Skeletal muscle tissue (tissue), 4 donors: ENCODE measurements around the gene SREK1. TPM values are rescaled to one million over a fixed set of nuclear protein-coding genes. Genes with fewer than 3 reads are reported as not detected.
"Not testable (repeated sequence)": the region's sequence is repeated elsewhere in the genome, so short reads cannot be mapped to it uniquely, and the experiment has no call there.

Experiments
- H3K27ac ChIP-seq: one replicate; pipeline ENCODE4 v1.7.0; 2013; ENCODE audit warnings: mild to moderate bottlenecking, low read depth, low read length, inconsistent platforms
- H3K27me3 ChIP-seq, 3 donors: one replicate each; pipeline ENCODE4 v1.7.0; 2013; ENCODE audit warnings: low read length in 3 of 3; ENCODE audit not compliant: control insufficient read depth in 3 of 3, insufficient read depth in 3 of 3
- H3K36me3 ChIP-seq, 3 donors: one replicate each; pipeline ENCODE4 v1.7.0; 2013; ENCODE audit warnings: low read length in 3 of 3; ENCODE audit not compliant: control insufficient read depth in 3 of 3, insufficient read depth in 3 of 3
- H3K4me1 ChIP-seq, 3 donors: one replicate each; pipeline ENCODE4 v1.7.0; 2013; ENCODE audit warnings: low read length in 3 of 3, mild to moderate bottlenecking in 3 of 3; ENCODE audit not compliant: control insufficient read depth in 3 of 3, insufficient read depth in 3 of 3
- H3K4me3 ChIP-seq, 3 donors: one replicate each; pipeline ENCODE4 v1.7.0; 2013; ENCODE audit warnings: low read length in 3 of 3
- H3K9ac ChIP-seq, 3 donors: one replicate each; pipeline ENCODE4 v1.7.0; 2013; ENCODE audit warnings: low read length in 3 of 3, mild to moderate bottlenecking in 3 of 3, moderate library complexity in 2 of 3, low read depth in 1 of 3
- H3K9me3 ChIP-seq, 3 donors: one replicate each; pipeline ENCODE4 v1.7.0; 2013; ENCODE audit warnings: low read length in 3 of 3; ENCODE audit not compliant: control insufficient read depth in 3 of 3
- total RNA-seq: library from RNA; depleted of rRNA; stranded (reverse); fragments of >200 nt; gene quantifications from one replicate; pipeline ENCODE4 v1.2.3, GENCODE V29; 2014
- donor health status: Osteomylitis.

The SREK1 gene
- total RNA-seq: 73.1 TPM

GRCh38 chr5:66144074-66144833 is at the start of gene SREK1:
TSS of gene SREK1 (plus strand) at chr5:66144300. CDS start at chr5:66144377, 77 bp downstream.
- no peaks in the 10 kb centered on the region for H3K27me3 ChIP-seq
- peak within 1 kb of the TSS; percentile 98 for H3K27ac ChIP-seq
- peaks cover 12 to 27% (median 16%) of the 10 kb centered on the region in 3 donors for H3K4me1 ChIP-seq
- peak within 1 kb of the TSS; percentile 97 to 99 (median 97) for H3K9ac ChIP-seq
- H3K9me3 ChIP-seq: no peaks in the 10 kb centered on the region
- H3K36me3 ChIP-seq: no peaks in the 10 kb centered on the region
- peak within 1 kb of the TSS; percentile 83 to 93 (median 89) for H3K4me3 ChIP-seq

GRCh38 chr5:66100851-66101250 is 43.2 kb upstream of the SREK1 start:
- H3K4me3 ChIP-seq: no peak overlapping the region
- no peaks in the 10 kb centered on the region for H3K4me1 ChIP-seq
- H3K27ac ChIP-seq: no peak overlapping the region
- H3K9me3 ChIP-seq: peaks cover 1 to 3% (median 3%) of the 10 kb centered on the region in 3 donors
- H3K27me3 ChIP-seq: no peaks in the 10 kb centered on the region
- no peaks in the 10 kb centered on the region for H3K36me3 ChIP-seq
- no peak overlapping the region for H3K9ac ChIP-seq

- Histone ChIP-seq H3K4me3 (no peak overlapping the region), H3K27ac (no peak overlapping the region), H3K9ac (no peak overlapping the region), H3K27me3 (no peaks in the 10 kb centered on the region), H3K36me3 (no peaks in the 10 kb centered on the region), H3K9me3 (no peaks in the 10 kb centered on the region), H3K4me1 (no peaks in the 10 kb centered on the region)
These were observed 30.9 kb upstream of the SREK1 start for GRCh38 chr5:66113160-66113559.

DNA sequence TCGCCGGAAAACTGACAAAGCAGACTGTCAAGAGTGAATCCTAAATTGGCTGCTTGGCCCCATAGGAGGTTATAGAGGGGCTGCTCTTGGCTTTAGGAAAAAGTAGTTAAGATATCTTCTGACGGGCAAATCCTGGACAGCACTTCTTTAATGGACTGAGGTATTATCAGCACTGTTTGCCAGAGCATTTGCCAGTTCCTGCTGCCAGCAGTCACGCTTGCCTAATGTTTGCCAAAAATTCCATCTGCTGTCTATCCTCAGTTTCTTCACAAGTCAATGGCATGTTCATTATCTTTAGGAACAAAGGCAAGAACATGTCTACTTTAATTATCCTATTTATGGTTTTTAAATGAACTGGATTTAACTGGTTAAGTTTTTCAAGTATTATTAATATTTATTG is 25.8 kb upstream of the SREK1 start:
- H3K4me1 ChIP-seq: no peaks in the 10 kb centered on the region
- no peak overlapping the region for H3K27ac ChIP-seq
- H3K4me3 ChIP-seq: no peak overlapping the region
- no peaks in the 10 kb centered on the region for H3K36me3 ChIP-seq
- H3K9ac ChIP-seq: no peak overlapping the region
- no peaks in the 10 kb centered on the region for H3K27me3 ChIP-seq
- H3K9me3 ChIP-seq: no peaks in the 10 kb centered on the region

DNA sequence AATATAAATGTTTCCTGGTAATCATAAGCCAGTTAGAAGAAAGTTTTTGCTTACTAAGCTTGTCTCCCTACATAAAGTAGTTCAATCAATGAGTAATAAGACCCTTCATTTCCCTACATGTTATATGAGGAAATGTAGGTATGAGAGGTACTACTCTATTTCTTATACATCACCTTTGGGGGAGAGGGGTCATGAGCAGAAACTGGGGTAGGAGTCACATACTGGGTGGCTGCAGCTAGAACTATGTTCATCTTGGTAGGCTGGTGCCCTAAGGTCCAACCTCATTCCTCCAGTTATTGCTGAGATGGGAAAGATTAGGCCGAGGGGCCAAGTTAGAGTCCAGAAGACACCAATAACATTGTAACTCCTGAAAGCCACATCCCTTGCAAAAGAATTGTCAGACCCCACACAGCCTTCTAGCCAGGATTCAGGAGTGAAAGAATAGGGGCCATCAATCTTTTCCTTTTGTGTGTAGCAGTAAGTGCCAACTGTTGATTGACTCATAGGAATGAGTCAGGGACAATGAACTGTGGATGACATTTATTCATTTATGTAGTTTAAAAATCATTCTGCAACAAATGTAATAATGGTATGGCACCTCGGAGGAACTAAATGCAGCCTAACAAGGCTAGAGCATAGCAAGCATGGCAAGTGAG is 21.6 kb upstream of the SREK1 start:
- H3K27ac ChIP-seq: no peak overlapping the region
- H3K36me3 ChIP-seq: no peaks in the 10 kb centered on the region
- no peak overlapping the region for H3K9ac ChIP-seq
- H3K27me3 ChIP-seq: no peaks in the 10 kb centered on the region
- H3K4me1 ChIP-seq: no peaks in the 10 kb centered on the region
- H3K4me3 ChIP-seq: no peak overlapping the region
- H3K9me3 ChIP-seq: no peaks in the 10 kb centered on the region

- Histone ChIP-seq H3K4me1 (peaks cover 0 to 2% (median under 1%) of the 10 kb centered on the region in 3 donors), H3K27me3 (no peaks in the 10 kb centered on the region), H3K4me3 (no peak overlapping the region), H3K9ac (no peak overlapping the region), H3K36me3 (no peaks in the 10 kb centered on the region), H3K27ac (no peak overlapping the region), H3K9me3 (no peaks in the 10 kb centered on the region)
These were observed 15.0 kb upstream of the SREK1 start for GRCh38 chr5:66129144-66129543.

DNA sequence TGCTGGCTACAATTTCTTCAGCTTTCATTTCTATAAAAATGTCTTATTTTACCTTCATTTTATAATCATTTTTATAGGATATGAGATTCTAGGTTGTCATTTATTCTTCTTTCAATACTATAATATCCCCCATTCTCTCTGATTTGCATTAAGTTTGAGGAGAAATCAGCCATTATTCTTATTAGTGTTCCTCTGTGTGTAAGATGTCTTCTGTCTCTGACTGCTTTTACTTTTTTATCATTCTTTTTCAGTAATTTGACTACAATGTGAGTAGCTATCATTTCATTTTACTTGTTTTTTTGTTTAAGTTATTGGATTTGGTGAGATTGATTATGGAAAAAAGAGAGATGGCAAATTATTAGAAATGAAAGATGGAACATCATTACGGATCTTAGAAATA is 13.6 kb upstream of the SREK1 start:
- Histone ChIP-seq H3K27me3 (no peaks in the 10 kb centered on the region), H3K9me3 (no peaks in the 10 kb centered on the region), H3K4me1 (peaks cover 0 to 8% (median 2%) of the 10 kb centered on the region in 3 donors), H3K9ac (no peak overlapping the region), H3K27ac (no peak overlapping the region), H3K36me3 (no peaks in the 10 kb centered on the region), H3K4me3 (no peak overlapping the region)

- Histone ChIP-seq H3K36me3 (no peaks in the 10 kb centered on the region), H3K9me3 (no peaks in the 10 kb centered on the region), H3K27me3 (no peaks in the 10 kb centered on the region), H3K9ac (no peak overlapping the region), H3K4me1 (peaks cover 0 to 8% (median 2%) of the 10 kb centered on the region in 3 donors), H3K27ac (no peak overlapping the region), H3K4me3 (no peak overlapping the region)
These were observed 9.7 kb upstream of the SREK1 start for GRCh38 chr5:66134407-66134861.

- Histone ChIP-seq H3K27me3 (no peaks in the 10 kb centered on the region), H3K36me3 (no peaks in the 10 kb centered on the region), H3K27ac (no peak overlapping the region), H3K9ac (no peak overlapping the region), H3K4me1 (peaks cover 0 to 8% (median 2%) of the 10 kb centered on the region in 3 donors), H3K4me3 (no peak overlapping the region), H3K9me3 (no peaks in the 10 kb centered on the region)
These were observed 8.0 kb upstream of the SREK1 start for GRCh38 chr5:66136053-66136452.

DNA sequence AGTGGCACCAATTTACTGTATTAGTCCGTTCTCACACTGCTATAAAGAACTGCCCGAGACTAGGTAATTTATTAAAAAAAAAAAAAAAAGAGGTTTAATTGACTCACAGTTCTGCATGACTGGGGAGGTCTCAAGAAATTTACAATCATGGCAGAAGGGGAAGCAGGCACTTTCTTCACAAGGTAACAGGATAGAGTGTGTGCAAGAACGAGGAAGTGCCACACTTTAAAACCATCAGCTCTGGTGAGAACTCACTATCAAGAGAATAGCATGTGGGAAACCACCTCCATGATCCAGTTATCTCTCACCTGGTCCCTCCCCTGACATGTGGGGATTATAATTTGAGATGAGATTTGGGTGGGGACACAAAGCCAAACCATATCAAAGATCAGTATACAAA is 7.2 kb upstream of the SREK1 start:
- H3K9ac ChIP-seq, H3K4me1 ChIP-seq, H3K27me3 ChIP-seq, H3K36me3 ChIP-seq, H3K4me3 ChIP-seq, H3K9me3 ChIP-seq, H3K27ac ChIP-seq: not testable (repeated sequence)
